ENCODE measurements around the gene SUMO4.

The SUMO4 gene

GRCh38 chr6:149405823-149406765 is 6.0 kb downstream of the SUMO4 start:
- H3K18ac ChIP-seq (ENCODE audit: low read length), result no peak overlapping the region
- no peak overlapping the region for H3K4me2 ChIP-seq (ENCODE audit: low read length)
- H3K79me1 ChIP-seq (ENCODE audit: low read length), result no peaks in the 10 kb centered on the region
- no peak overlapping the region for H2BK15ac ChIP-seq (replicated peaks; ENCODE audit: low read depth)
- H3K23ac ChIP-seq (ENCODE audit: low read length), result no peak overlapping the region
- DNase-seq, result peak; percentile 47
- H3K79me2 ChIP-seq (ENCODE audit: control insufficient read depth, insufficient read depth, low read length), result no peaks in the 10 kb centered on the region
- no peak overlapping the region for H3K56ac ChIP-seq (ENCODE audit: low read length)
- no peak overlapping the region for H4K8ac ChIP-seq (ENCODE audit: low read depth, low read length)
- no peak overlapping the region for H2AK5ac ChIP-seq (ENCODE audit: low read length)
- H3K36me3 ChIP-seq (ENCODE audit: control insufficient read depth, insufficient read depth, low read length), result no peaks in the 10 kb centered on the region
- H3K27me3 ChIP-seq (ENCODE audit: insufficient read depth, low read length, poor library complexity), result no peaks in the 10 kb centered on the region
- H3K27ac ChIP-seq (ENCODE audit: low read depth, low read length), result no peak overlapping the region
- H3K9ac ChIP-seq (ENCODE audit: low read length), result no peak overlapping the region
- no CpG with 5 or more reads among the region's 5 CpGs for WGBS (ENCODE audit: extremely low coverage, insufficient coverage, low lambda C conversion rate)
- peaks cover 3% of the 10 kb centered on the region for H3K4me1 ChIP-seq (ENCODE audit: control insufficient read depth, low read depth, low read length)
- H2BK120ac ChIP-seq (ENCODE audit: low read depth, low read length), result no peak overlapping the region
- no peak overlapping the region for H2BK5ac ChIP-seq (ENCODE audit: low read length)
- no peak overlapping the region for H4K5ac ChIP-seq (ENCODE audit: low read length)
- H3K4me3 ChIP-seq (ENCODE audit: low read length), result no peak overlapping the region
- H3K4ac ChIP-seq (ENCODE audit: low read depth, low read length), result no peak overlapping the region

DNA sequence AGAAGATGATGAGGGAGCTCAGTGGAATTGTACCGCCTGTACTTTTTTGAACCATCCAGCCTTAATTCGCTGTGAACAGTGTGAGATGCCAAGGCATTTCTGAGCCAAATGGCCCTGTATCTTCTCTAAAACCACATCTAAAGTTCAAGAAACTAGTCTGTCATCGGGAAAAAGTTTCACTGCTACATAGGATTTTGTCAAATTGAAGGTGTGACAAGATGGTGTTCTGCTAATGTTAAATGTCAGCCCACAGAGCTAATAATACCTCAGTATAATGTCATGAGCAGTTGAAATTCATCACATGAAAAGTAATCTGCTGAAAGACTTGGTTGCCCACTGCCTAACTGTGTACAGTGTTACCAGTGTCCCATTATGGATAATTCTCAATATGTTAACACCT is 9.6 kb downstream of the SUMO4 start:
- no peak overlapping the region for H2BK5ac ChIP-seq (ENCODE audit: low read length)
- H2AK5ac ChIP-seq (ENCODE audit: low read length), result no peak overlapping the region
- no CpG with 5 or more reads among the region's 3 CpGs for WGBS (ENCODE audit: extremely low coverage, insufficient coverage, low lambda C conversion rate)

GRCh38 chr6:149410557-149410956 is 10.5 kb downstream of the SUMO4 start:
- Histone ChIP-seq H4K5ac (ENCODE audit: low read length) (no peak overlapping the region), H3K27me3 (ENCODE audit: insufficient read depth, low read length, poor library complexity) (no peaks in the 10 kb centered on the region), H3K18ac (ENCODE audit: low read length) (no peak overlapping the region)

More for the DNA sequence above, 9.6 kb downstream of the SUMO4 start:
- Histone ChIP-seq H3K4me2 (ENCODE audit: low read length) (no peak overlapping the region), H2BK15ac (replicated peaks; ENCODE audit: low read depth) (no peak overlapping the region), H3K4me3 (ENCODE audit: low read length) (no peak overlapping the region), H4K8ac (ENCODE audit: low read depth, low read length) (no peak overlapping the region), H3K9ac (ENCODE audit: low read length) (no peak overlapping the region), H3K4ac (ENCODE audit: low read depth, low read length) (no peak overlapping the region), H2BK120ac (ENCODE audit: low read depth, low read length) (no peak overlapping the region), H3K79me2 (ENCODE audit: control insufficient read depth, insufficient read depth, low read length) (no peaks in the 10 kb centered on the region), H3K27ac (ENCODE audit: low read depth, low read length) (no peak overlapping the region), H3K18ac (ENCODE audit: low read length) (no peak overlapping the region), H4K5ac (ENCODE audit: low read length) (no peak overlapping the region), H3K4me1 (ENCODE audit: control insufficient read depth, low read depth, low read length) (peaks cover 3% of the 10 kb centered on the region), H3K79me1 (ENCODE audit: low read length) (no peaks in the 10 kb centered on the region), H3K27me3 (ENCODE audit: insufficient read depth, low read length, poor library complexity) (no peaks in the 10 kb centered on the region), H3K36me3 (ENCODE audit: control insufficient read depth, insufficient read depth, low read length) (no peaks in the 10 kb centered on the region), H3K56ac (ENCODE audit: low read length) (no peak overlapping the region), H3K23ac (ENCODE audit: low read length) (no peak overlapping the region)
- no peak for DNase-seq

GRCh38 chr6:149414009-149414408 is 13.9 kb downstream of the SUMO4 start:
- no peak overlapping the region for H3K18ac ChIP-seq (ENCODE audit: low read length)
- H4K5ac ChIP-seq (ENCODE audit: low read length), result no peak overlapping the region
- no peak overlapping the region for H2BK5ac ChIP-seq (ENCODE audit: low read length)
- no peak overlapping the region for H2BK15ac ChIP-seq (replicated peaks; ENCODE audit: low read depth)
- H3K79me1 ChIP-seq (ENCODE audit: low read length), result no peaks in the 10 kb centered on the region
- no peak overlapping the region for H4K8ac ChIP-seq (ENCODE audit: low read depth, low read length)
- no peak overlapping the region for H3K56ac ChIP-seq (ENCODE audit: low read length)
- no peak overlapping the region for H3K4me3 ChIP-seq (ENCODE audit: low read length)
- no CpG with 5 or more reads among the region's 4 CpGs for WGBS (ENCODE audit: extremely low coverage, insufficient coverage, low lambda C conversion rate)
- H3K4ac ChIP-seq (ENCODE audit: low read depth, low read length), result no peak overlapping the region
- H3K27ac ChIP-seq (ENCODE audit: low read depth, low read length), result no peak overlapping the region
- no peak overlapping the region for H3K9ac ChIP-seq (ENCODE audit: low read length)
- DNase-seq, result no peak
- no peaks in the 10 kb centered on the region for H3K79me2 ChIP-seq (ENCODE audit: control insufficient read depth, insufficient read depth, low read length)
- no peaks in the 10 kb centered on the region for H3K4me1 ChIP-seq (ENCODE audit: control insufficient read depth, low read depth, low read length)
- no peaks in the 10 kb centered on the region for H3K27me3 ChIP-seq (ENCODE audit: insufficient read depth, low read length, poor library complexity)
- no peak overlapping the region for H3K23ac ChIP-seq (ENCODE audit: low read length)
- H2AK5ac ChIP-seq (ENCODE audit: low read length), result no peak overlapping the region
- H3K4me2 ChIP-seq (ENCODE audit: low read length), result no peak overlapping the region
- no peak overlapping the region for H2BK120ac ChIP-seq (ENCODE audit: low read depth, low read length)
- H3K36me3 ChIP-seq (ENCODE audit: control insufficient read depth, insufficient read depth, low read length), result no peaks in the 10 kb centered on the region

More at GRCh38 chr6:149410557-149410956, 10.5 kb downstream of the SUMO4 start:
- Histone ChIP-seq H3K4me2 (ENCODE audit: low read length) (no peak overlapping the region), H3K9ac (ENCODE audit: low read length) (no peak overlapping the region), H3K56ac (ENCODE audit: low read length) (no peak overlapping the region), H3K79me2 (ENCODE audit: control insufficient read depth, insufficient read depth, low read length) (no peaks in the 10 kb centered on the region), H3K4me1 (ENCODE audit: control insufficient read depth, low read depth, low read length) (peaks cover under 1% of the 10 kb centered on the region), H3K36me3 (ENCODE audit: control insufficient read depth, insufficient read depth, low read length) (no peaks in the 10 kb centered on the region), H3K27ac (ENCODE audit: low read depth, low read length) (no peak overlapping the region), H2BK5ac (ENCODE audit: low read length) (no peak overlapping the region), H2BK15ac (replicated peaks; ENCODE audit: low read depth) (no peak overlapping the region), H3K4ac (ENCODE audit: low read depth, low read length) (no peak overlapping the region), H2AK5ac (ENCODE audit: low read length) (no peak overlapping the region), H2BK120ac (ENCODE audit: low read depth, low read length) (no peak overlapping the region), H3K23ac (ENCODE audit: low read length) (no peak overlapping the region), H4K8ac (ENCODE audit: low read depth, low read length) (no peak overlapping the region), H3K79me1 (ENCODE audit: low read length) (no peaks in the 10 kb centered on the region), H3K4me3 (ENCODE audit: low read length) (no peak overlapping the region)
- DNase-seq, result no peak

DNA sequence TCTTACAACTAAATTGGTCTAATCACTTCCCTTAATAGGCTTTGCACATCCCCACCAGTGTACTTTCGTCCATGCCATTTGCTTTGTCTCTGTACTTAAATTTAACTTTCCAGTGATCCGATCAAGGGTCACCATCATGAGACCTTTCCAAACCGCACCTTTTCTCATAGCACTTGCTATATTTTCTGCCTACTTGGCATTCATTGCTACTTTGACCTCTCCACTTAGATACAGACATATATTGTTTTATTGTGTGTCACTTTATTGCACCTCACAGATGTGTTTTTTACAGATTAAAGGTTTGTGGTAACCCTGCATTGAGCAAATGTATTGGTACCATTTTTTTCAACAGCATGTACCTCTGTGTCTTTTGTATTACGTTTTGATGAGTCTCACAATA is 14.8 kb downstream of the SUMO4 start:
- no peak for DNase-seq
- Histone ChIP-seq H3K56ac (ENCODE audit: low read length) (no peak overlapping the region), H3K27me3 (ENCODE audit: insufficient read depth, low read length, poor library complexity) (no peaks in the 10 kb centered on the region), H3K4me3 (ENCODE audit: low read length) (no peak overlapping the region), H3K23ac (ENCODE audit: low read length) (no peak overlapping the region), H3K18ac (ENCODE audit: low read length) (no peak overlapping the region), H3K79me2 (ENCODE audit: control insufficient read depth, insufficient read depth, low read length) (no peaks in the 10 kb centered on the region), H2BK120ac (ENCODE audit: low read depth, low read length) (no peak overlapping the region), H3K79me1 (ENCODE audit: low read length) (no peaks in the 10 kb centered on the region), H3K4me2 (ENCODE audit: low read length) (no peak overlapping the region), H4K5ac (ENCODE audit: low read length) (no peak overlapping the region), H3K4me1 (ENCODE audit: control insufficient read depth, low read depth, low read length) (no peaks in the 10 kb centered on the region), H3K27ac (ENCODE audit: low read depth, low read length) (no peak overlapping the region), H3K9ac (ENCODE audit: low read length) (no peak overlapping the region), H4K8ac (ENCODE audit: low read depth, low read length) (no peak overlapping the region), H2AK5ac (ENCODE audit: low read length) (no peak overlapping the region), H2BK5ac (ENCODE audit: low read length) (no peak overlapping the region), H3K4ac (ENCODE audit: low read depth, low read length) (no peak overlapping the region), H2BK15ac (replicated peaks; ENCODE audit: low read depth) (no peak overlapping the region), H3K36me3 (ENCODE audit: control insufficient read depth, insufficient read depth, low read length) (no peaks in the 10 kb centered on the region)
- WGBS (ENCODE audit: extremely low coverage, insufficient coverage, low lambda C conversion rate), result no CpG with 5 or more reads among the region's 4 CpGs

All from mesendoderm (in vitro differentiated cells).